Activated T-cell treated with anti-CD3 and anti-CD28 coated beads, Interleukin-2, amount 50 U/mL, for 72 hours (primary cell): ENCODE data around the gene POLE2. TPM values are rescaled to one million over a fixed set of nuclear protein-coding genes. Genes with fewer than 3 reads are reported as not detected.

Experiments used
- ATAC-seq, 2 donors: fragments of 150-1000 bp; cut with Tn5 transposase; replicated peaks in 1 of 2; 2 replicates each; pipeline ENCODE4 v1.10.0; 2021; ENCODE audit warnings: moderate library complexity in 2 of 2, mild to moderate bottlenecking in 1 of 2
- DNase-seq, 2 donors: peaks; one replicate each; pipeline ENCODE4 v3.0.0; 2021 to 2022; ENCODE audit warnings: mixed read lengths in 1 of 2
- H3K27ac Mint-ChIP-seq: one replicate; pipeline ENCODE4 v1.8.0; 2022; ENCODE audit warnings: mild to moderate bottlenecking, moderate library complexity, mixed read lengths
- H3K27me3 Mint-ChIP-seq: one replicate; pipeline ENCODE4 v1.8.0; 2022; ENCODE audit warnings: low read depth, mixed read lengths
- H3K36me3 Mint-ChIP-seq, 2 donors: one replicate each; pipeline ENCODE4 v1.8.0; 2022; ENCODE audit warnings: mixed read lengths in 2 of 2, mild to moderate bottlenecking in 1 of 2; ENCODE audit not compliant: insufficient read depth in 2 of 2
- H3K4me1 Mint-ChIP-seq: one replicate; pipeline ENCODE4 v1.8.0; 2022; ENCODE audit warnings: low read depth, mixed read lengths
- H3K4me3 Mint-ChIP-seq, 2 donors: one replicate each; pipeline ENCODE4 v1.8.0; 2022; ENCODE audit warnings: mild to moderate bottlenecking in 2 of 2, mixed read lengths in 2 of 2, moderate library complexity in 2 of 2
- H3K9me3 Mint-ChIP-seq, 2 donors: one replicate each; pipeline ENCODE4 v1.8.0; 2022; ENCODE audit warnings: mixed read lengths in 2 of 2
- total RNA-seq, 2 donors: library from RNA; stranded (reverse); gene quantifications; one replicate each; pipeline ENCODE4 v1.2.3, GENCODE V29; 2022

POLE2 gene
- total RNA-seq, 2 donors from 2014 or later = 24.5 to 30.0 TPM

DNA sequence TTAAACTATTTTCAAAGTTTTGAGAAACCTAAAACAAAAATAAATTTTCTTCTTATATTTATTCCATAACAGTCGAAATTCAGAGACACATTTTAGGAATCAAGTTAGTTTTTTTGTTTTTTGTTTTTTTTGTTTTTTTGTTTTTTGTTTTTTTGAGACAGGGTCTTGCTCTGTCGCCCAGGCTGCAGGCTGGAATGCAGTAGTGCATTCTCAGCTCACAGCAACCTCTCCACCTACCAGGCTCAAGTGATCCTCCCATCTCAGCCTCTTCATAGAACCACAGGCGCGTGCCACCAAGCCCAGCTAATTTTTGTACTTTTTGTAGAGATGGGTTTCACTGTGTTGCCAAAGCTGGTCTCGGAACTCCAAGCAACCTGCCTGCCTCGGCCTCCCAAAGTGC lies 34.5 kb downstream of the POLE2 start:
- Mint-ChIP-seq H3K27me3 (no peaks in the 10 kb centered on the region), H3K4me3 (no peak overlapping the region), H3K9me3 (no peaks in the 10 kb centered on the region), H3K36me3 (peaks cover 2 to 4% of the 10 kb centered on the region in 2 donors), H3K27ac (no peak overlapping the region), H3K4me1 (no peaks in the 10 kb centered on the region)
- ATAC-seq (no peak), DNase-seq (no peak)

DNA sequence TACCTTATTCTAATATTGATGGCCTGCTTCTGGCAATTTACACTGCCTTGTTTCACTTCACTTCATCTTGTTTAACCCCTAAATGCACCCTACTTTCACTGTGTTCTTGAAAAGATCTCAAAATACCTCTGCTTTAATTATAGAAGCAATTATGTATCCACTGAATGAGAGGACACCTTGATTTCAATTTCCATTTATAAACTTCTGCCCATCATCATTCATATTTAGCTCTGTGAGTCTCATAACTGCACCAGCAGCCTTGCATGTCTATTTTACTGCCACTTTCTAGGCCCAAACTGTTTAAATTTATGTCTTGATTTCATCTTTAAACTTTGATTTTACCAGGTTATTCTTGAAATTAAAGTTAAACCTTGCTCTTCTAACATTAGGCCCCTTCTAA lies 45.9 kb downstream of the POLE2 start:
- no peaks in the 10 kb centered on the region for H3K9me3 Mint-ChIP-seq
- no peak for ATAC-seq
- no peaks in the 10 kb centered on the region for H3K27me3 Mint-ChIP-seq
- H3K27ac Mint-ChIP-seq = peak overlapping the region; percentile 14
- H3K4me3 Mint-ChIP-seq = no peak overlapping the region
- peaks cover 30% of the 10 kb centered on the region for H3K4me1 Mint-ChIP-seq
- no peak for DNase-seq
- H3K36me3 Mint-ChIP-seq = peaks cover 5 to 23% of the 10 kb centered on the region in 2 donors

DNA sequence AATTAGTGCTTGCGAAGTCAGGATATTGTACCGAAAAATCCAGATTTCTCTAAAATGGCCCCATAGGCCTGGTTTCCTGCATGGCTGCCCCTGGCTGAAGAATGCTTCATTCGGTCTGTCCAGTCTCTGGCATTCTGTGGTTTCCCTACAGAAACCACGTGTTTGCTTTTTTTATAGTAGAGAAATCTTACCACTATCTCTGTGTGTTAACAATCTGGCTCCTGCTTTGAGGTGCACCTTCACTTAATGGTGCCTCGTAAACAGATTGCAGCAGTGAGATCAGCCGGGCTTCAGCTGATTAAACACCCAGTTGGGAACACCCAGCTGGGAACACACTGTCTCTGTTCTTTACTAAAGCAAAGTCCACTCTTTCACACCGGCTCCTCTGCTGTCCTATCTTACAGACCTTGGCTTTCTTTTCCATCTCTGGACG lies 46.3 kb downstream of the POLE2 start:
- Mint-ChIP-seq H3K9me3 (no peaks in the 10 kb centered on the region), H3K36me3 (peaks cover 8 to 24% of the 10 kb centered on the region in 2 donors), H3K27me3 (no peaks in the 10 kb centered on the region), H3K4me1 (peaks cover 34% of the 10 kb centered on the region), H3K27ac (peak overlapping the region; percentile 14), H3K4me3 (no peak overlapping the region)
- no peak for DNase-seq
- ATAC-seq = no peak

DNA sequence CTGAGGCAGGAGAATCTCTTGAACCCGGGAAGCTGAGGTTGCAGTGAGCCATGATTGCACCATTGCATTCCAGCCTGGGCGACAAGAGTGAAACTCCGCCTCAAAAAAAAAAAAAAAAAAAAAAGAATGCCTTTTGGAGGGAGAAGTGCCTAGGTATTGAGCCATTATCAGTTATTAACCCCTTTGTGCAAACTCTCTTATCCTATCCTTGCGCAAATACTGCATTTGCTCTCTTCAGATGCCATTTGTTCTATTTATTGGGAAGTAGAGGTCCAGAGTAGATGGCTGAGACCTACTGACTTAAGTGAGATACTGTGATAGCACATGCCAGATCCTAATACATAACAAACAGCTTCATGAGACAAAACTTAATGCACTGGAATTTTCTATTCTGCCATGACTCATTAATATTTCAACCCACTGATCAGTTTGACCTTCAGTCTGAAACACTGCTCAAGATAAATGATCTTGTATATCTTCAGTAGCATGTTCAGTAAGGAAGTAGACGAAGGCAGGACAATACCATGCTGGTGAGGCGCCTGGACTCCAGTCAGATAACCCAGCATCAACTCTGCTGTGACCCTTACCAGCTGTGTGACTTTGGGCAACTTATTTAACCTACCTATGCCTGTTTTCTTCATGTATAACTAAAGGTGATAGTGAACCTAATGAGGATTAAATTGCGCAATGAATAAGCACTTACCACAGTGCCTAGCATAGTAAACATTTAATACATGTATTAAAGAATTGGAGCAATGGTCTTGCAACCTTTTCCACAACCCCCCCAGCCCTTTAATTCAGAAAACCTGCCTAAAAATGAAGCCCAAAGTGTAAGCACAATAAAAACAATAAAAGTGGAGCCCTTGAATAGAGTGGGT lies 47.2 kb downstream of the POLE2 start:
- H3K4me3 Mint-ChIP-seq = no peak overlapping the region
- no peaks in the 10 kb centered on the region for H3K9me3 Mint-ChIP-seq
- no peak for DNase-seq
- H3K27ac Mint-ChIP-seq = peak overlapping the region; percentile 11
- ATAC-seq = no peak
- no peaks in the 10 kb centered on the region for H3K27me3 Mint-ChIP-seq
- H3K4me1 Mint-ChIP-seq = peaks cover 43% of the 10 kb centered on the region
- H3K36me3 Mint-ChIP-seq = peaks cover 11 to 24% of the 10 kb centered on the region in 2 donors

DNA sequence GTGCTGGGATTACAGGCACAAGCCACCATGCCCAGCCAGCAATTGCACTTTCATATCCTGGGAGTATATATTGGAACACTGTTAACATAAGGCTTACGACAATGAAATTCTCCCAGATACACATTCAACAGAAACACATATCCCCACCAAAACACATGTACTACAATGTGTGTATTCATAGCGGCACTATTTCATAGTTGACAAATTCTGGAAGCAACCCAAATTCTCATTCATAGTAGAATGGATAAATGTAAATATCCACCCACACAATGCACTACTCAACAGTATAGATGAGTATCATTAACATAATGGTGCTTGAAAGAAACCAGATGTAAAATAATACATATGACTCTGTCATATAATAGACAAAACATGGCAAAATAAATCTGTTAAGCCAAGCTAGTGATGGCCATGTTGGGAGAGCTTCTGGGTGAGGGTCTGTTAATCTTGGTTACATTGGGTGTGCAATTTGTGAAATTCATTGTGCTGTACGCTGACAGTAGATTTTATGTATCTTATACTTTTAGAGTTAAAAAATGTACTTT lies 50.4 kb downstream of the POLE2 start:
- H3K9me3 Mint-ChIP-seq = no peaks in the 10 kb centered on the region
- no peaks in the 10 kb centered on the region for H3K27me3 Mint-ChIP-seq
- ATAC-seq = no peak
- DNase-seq = no peak
- H3K4me1 Mint-ChIP-seq = peaks cover 52% of the 10 kb centered on the region
- peaks cover 11 to 27% of the 10 kb centered on the region in 2 donors for H3K36me3 Mint-ChIP-seq
- H3K27ac Mint-ChIP-seq = peak overlapping the region; percentile 84
- peak overlapping the region in 1 of 2 donors; percentile 98 for H3K4me3 Mint-ChIP-seq

DNA sequence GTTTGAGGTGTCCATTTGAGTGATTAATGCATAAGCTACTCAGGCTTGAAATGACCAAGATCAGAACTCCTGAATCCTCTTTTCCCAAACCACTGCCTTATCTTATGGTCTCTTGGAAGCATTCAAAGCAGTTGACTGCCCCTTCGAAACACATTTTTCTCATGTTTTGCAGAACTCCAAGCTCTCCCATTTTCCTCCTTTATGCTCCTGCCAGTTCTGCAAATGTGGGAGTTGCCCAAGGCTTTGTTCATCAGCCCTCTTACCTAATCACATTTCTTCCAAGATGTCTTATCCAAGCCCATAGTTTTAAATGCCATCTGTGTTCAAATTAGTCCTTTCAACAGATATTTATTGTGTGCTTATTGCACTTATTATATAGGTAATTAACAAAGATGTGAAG lies 51.1 kb downstream of the POLE2 start:
- Mint-ChIP-seq H3K4me1 (peaks cover 51% of the 10 kb centered on the region), H3K9me3 (no peaks in the 10 kb centered on the region), H3K36me3 (peaks cover 11 to 27% of the 10 kb centered on the region in 2 donors), H3K4me3 (peak overlapping the region; percentile 98 to 99), H3K27ac (peak overlapping the region; percentile 84), H3K27me3 (no peaks in the 10 kb centered on the region)
- DNase-seq (no peak), ATAC-seq (no peak)

DNA sequence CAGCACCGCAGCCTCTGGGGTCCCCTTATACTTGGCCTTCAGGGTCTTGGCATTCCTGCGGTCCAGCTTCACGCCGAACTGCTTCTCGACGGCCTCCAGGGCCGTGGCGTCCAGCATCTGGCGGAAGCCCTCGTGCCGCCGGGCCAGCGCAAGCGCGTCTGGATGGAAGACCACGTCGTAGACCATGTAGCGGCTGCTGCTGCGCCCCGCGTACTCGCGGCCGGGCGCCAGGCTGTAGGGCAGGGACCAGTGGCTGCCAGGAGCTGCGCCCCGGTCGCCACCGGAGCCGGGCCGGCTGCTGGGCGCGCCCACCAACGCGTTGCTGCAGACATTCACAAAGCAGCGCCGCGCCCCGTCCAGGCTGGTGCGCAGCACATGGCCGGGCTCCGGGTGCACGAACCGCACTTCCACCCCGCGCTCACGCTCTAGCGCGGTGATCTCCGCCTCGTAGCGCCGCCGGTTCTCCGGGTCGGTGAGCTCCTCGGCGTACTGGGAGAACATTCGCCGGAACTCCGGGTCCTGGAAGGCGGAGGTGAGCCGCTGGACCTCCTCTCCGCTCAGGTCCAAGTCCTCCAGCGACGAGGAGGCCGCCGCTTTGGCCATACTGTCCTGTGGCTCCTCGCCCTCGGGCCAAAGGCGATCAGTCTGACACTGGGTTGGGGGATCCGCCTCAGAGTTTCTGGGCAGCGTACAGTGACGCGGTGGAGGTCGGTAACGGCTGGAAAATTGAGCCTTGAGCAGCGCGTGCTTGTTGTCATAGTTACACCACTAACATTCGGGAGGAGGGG lies 53.3 kb downstream of the POLE2 start, which contains the start of gene DNAAF2:
Gene DNAAF2, minus strand, starts transcription at position 698 of the 788 bp plus-strand sequence. Its CDS starts 95 bp downstream, at position 603.
- Mint-ChIP-seq H3K27ac (peak within 1 kb of the TSS; percentile 78), H3K4me1 (peaks cover 58% of the 10 kb centered on the region), H3K36me3 (peaks cover 13 to 30% of the 10 kb centered on the region in 2 donors), H3K27me3 (no peaks in the 10 kb centered on the region), H3K4me3 (peak within 1 kb of the TSS; percentile 98 to 99), H3K9me3 (no peaks in the 10 kb centered on the region)
- DNase-seq (peak; percentile 70 to 75), ATAC-seq (peak; percentile 52 to 55)

DNA sequence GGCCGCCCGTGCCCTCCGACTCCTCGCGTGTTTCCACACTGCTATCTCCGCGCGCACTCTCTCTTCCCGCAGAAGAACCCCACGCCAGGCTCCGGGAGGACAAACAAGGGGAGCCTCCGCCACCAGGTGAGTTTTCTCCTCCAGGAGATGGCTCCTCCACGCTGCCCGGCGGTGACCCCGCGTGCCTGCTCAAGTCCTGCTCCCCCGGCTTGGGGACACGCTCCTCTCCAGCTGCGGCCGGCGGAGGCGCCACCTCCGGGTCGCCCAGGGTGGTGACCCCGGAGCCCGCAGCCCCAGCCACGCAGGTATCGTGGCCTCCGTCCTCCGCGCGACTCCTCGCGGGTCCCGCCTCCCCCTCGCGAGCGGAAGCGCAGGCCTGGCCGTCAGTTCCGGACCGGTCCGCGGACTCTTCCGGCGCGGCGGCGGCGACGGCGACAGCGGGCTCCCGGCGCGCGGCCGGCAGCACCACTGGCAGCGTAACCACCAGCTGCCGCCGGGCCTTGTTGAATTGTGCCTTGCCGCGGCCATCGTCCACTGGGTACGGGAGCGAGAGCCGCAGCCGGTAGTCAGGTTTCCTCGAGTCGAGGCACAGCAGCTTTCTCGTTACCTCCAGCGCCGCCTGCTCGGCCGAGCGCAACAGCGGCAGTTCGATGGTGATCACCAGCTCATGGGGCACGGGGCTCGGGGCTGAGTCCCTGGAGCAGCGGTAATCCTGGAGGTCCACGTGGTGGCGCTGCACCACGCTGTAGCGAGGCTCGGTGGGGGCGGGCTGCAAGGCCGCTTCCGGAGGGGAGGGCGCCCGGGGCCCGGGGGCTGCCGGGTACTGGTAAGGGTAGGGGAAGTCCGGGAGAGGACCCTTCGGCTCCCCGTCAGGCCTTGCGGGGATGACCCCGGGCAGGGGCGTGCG lies 54.1 kb downstream of the POLE2 start:
- H3K27ac Mint-ChIP-seq = peak overlapping the region; percentile 93
- peak overlapping the region; percentile 98 to 99 for H3K4me3 Mint-ChIP-seq
- peaks cover 13 to 25% of the 10 kb centered on the region in 2 donors for H3K36me3 Mint-ChIP-seq
- H3K9me3 Mint-ChIP-seq = no peaks in the 10 kb centered on the region
- DNase-seq = peak; percentile 96
- no peaks in the 10 kb centered on the region for H3K27me3 Mint-ChIP-seq
- peaks cover 65% of the 10 kb centered on the region for H3K4me1 Mint-ChIP-seq
- peak; percentile 86 to 88 for ATAC-seq

DNA sequence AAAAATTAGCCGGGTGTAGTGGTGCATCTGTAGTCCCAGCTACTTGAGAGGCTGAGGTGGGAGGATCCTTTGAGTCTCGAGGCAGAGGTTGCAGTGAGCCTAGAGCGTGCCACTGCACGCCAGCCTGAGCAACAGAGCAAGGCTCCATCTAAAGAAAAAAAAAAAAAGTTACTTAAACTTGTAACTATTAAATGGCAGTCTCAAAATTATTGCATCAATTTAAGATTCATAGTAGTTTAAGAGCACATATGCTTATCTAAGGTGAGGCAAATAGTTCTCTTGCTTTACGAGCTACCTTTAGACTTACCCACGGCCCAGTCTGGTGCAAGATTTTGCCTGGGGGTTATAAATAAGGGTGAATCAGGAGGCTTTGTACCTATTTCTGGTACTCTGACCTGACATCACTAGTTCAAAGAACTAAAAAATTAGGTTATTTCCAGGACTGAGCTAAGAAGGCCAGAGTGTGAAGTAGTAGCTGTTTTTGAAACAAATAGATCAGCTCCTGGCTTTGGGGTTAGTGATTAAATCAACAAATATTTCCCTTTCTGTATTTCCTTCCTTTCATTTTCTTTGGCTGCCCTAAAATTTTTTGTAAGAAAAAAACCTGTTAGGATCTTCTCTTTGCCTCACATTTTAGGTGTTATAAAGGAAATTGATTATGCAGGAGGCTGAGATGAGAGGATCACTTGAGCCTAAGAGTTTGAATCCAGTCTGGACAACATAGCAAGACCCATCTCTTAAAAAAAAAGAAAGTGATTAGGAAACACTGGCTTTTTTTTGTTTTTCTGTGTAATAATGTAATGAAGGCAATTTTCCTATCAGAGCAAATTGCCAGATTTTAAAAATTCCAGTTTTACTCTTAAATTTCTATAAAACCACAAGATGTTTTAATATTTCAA lies 63.8 kb downstream of the POLE2 start:
- Mint-ChIP-seq H3K4me1 (peaks cover 54% of the 10 kb centered on the region), H3K27me3 (no peaks in the 10 kb centered on the region), H3K9me3 (no peaks in the 10 kb centered on the region), H3K36me3 (peaks cover 8 to 25% of the 10 kb centered on the region in 2 donors), H3K27ac (peak overlapping the region; percentile 95), H3K4me3 (peak overlapping the region; percentile 96 to 98)
- ATAC-seq (peak in 1 of 2 donors; percentile 6), DNase-seq (peak in 1 of 2 donors; percentile 16)

DNA sequence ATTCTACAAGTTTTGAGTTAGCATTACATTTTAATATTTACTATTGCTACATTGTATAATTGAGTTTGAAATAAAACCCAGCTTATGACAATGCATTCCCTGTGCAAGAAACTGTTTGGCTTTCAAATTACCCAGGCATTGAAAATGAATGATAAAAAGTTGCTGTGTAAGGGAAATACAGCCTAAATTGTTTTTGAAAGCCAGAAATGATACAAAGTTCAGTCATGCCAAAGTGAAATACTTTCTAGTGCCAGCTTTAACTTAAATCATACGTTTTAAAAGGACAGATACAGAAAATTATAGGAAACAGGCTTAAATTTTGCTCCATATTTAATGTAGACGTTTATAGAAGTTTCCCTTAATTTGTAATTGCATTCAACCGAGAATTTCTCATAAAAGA lies 64.6 kb downstream of the POLE2 start:
- no peak for ATAC-seq
- DNase-seq = no peak
- H3K4me3 Mint-ChIP-seq = peak overlapping the region; percentile 96 to 98
- H3K27me3 Mint-ChIP-seq = no peaks in the 10 kb centered on the region
- peaks cover 11 to 33% of the 10 kb centered on the region in 2 donors for H3K36me3 Mint-ChIP-seq
- peak overlapping the region; percentile 95 for H3K27ac Mint-ChIP-seq
- no peaks in the 10 kb centered on the region for H3K9me3 Mint-ChIP-seq
- peaks cover 56% of the 10 kb centered on the region for H3K4me1 Mint-ChIP-seq

DNA sequence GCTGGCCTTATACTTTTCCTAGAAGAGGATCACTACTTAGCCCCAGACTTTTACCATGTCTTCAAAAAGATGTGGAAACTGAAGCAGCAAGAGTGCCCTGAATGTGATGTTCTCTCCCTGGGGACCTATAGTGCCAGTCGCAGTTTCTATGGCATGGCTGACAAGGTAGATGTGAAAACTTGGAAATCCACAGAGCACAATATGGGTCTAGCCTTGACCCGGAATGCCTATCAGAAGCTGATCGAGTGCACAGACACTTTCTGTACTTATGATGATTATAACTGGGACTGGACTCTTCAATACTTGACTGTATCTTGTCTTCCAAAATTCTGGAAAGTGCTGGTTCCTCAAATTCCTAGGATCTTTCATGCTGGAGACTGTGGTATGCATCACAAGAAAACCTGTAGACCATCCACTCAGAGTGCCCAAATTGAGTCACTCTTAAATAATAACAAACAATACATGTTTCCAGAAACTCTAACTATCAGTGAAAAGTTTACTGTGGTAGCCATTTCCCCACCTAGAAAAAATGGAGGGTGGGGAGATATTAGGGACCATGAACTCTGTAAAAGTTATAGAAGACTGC lies 65.9 kb downstream of the POLE2 start:
- peaks cover 62% of the 10 kb centered on the region for H3K4me1 Mint-ChIP-seq
- ATAC-seq (no peak), DNase-seq (no peak)
- peak overlapping the region; percentile 96 to 98 for H3K4me3 Mint-ChIP-seq
- H3K27me3 Mint-ChIP-seq = no peaks in the 10 kb centered on the region
- H3K9me3 Mint-ChIP-seq = no peaks in the 10 kb centered on the region
- peaks cover 13 to 40% of the 10 kb centered on the region in 2 donors for H3K36me3 Mint-ChIP-seq
- H3K27ac Mint-ChIP-seq = peak overlapping the region; percentile 95
